ENCODE measurements around the gene AKAP7. TPM values are rescaled to one million over a fixed set of nuclear protein-coding genes. Genes with fewer than 3 reads are reported as not detected.

AKAP7 gene
- polyA plus RNA-seq, 1 donor (not counting 4 experiments of a cell fraction or from before 2014, with no cell fraction given), result 1.7 TPM

DNA sequence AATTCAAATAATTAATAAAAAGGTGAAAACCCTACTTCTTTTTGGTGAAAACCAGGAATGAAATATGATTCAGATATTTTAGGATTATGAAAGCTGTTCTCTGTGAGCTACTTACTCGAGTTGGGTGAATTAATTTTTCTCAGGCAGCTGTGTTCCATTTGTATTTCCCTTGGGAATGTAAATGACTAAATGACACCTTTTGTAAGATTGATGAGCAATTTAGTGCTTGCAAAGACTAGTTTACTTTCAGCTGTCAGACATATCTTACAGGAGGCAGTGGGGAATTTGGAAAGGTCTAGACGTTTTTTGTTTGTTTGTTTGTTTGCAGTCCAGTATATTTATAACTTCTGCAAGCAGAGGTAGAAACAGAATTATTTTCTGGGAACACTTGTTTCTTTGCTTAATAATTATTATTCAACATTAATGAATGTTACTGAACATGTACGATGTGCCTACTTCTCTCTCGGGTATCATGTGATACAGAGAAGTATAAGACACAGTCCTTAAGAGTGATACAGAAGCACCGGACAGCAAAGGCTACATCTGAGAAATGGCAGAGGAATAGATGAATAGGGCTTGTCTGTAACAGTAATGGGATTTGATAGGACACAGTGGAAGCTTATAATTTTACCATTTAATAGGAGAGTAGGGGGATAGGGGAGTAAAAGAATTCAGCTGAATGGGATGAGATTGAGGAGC lies 91.3 kb downstream of the AKAP7 start:
- no peak for FAIRE-seq
- dilution Hi-C loops (cut with MboI; ENCODE audit: extremely low pct_ligation_motif_present, low sequenced_read_pairs), result no loop called here
- H3K4me1 ChIP-seq (ENCODE audit: control insufficient read depth, extremely low read depth, insufficient read depth, low read length), result no peaks in the 10 kb centered on the region

DNA sequence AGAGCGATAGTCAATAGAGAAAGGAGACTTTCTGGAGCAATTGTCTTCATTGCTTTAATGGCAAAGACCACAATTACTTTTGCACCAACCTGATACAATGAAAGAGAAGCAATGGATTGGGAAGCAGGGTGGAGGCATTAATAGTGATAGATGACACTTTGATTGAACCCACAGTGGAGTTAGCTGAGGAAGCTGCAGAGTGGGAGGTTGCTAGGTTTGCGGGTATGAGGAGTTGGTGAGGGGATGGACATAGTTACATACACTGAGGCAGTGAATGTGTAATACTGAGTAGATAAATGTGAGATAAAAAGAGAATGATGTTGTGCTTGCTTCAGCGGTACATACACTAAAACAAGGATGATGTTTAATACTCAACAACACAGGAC lies 91.9 kb downstream of the AKAP7 start:
- Histone ChIP-seq H3K9ac (ENCODE audit: control insufficient read depth, extremely low read depth, insufficient read depth, low read length) (no peak overlapping the region), H3K4me3 (ENCODE audit: control insufficient read depth in 2 of 3, extremely low read depth in 1 of 3, insufficient read depth in 2 of 3, low read depth in 1 of 3, low read length in 3 of 3) (no peak overlapping the region), H4K20me1 (ENCODE audit: control insufficient read depth, extremely low read depth, insufficient read depth, low read length) (no peaks in the 10 kb centered on the region), H3K9me1 (ENCODE audit: control insufficient read depth, extremely low read depth, insufficient read depth, low read length) (no peaks in the 10 kb centered on the region), H3K79me2 (ENCODE audit: control insufficient read depth, insufficient read depth, low read length) (no peaks in the 10 kb centered on the region), H3K4me1 (ENCODE audit: control insufficient read depth, extremely low read depth, insufficient read depth, low read length) (no peaks in the 10 kb centered on the region), H3K27ac (ENCODE audit: control insufficient read depth, insufficient read depth, low read length) (no peak overlapping the region), H3K4me2 (ENCODE audit: control insufficient read depth, extremely low read depth, insufficient read depth, low read depth, low read length) (no peak overlapping the region), H3K27me3 (ENCODE audit: control insufficient read depth, extremely low read depth, insufficient read depth, low read length) (no peaks in the 10 kb centered on the region), H3K36me3 (ENCODE audit: control insufficient read depth in 2 of 2, extremely low read depth in 1 of 2, insufficient read depth in 2 of 2, low read length in 2 of 2) (no peaks in the 10 kb centered on the region), H3K9me3 (ENCODE audit: control insufficient read depth, low read depth, low read length) (no peaks in the 10 kb centered on the region), H2AFZ (ENCODE audit: control insufficient read depth, low read length) (no peak overlapping the region)
- FAIRE-seq, result no peak
- dilution Hi-C loops (cut with MboI; ENCODE audit: extremely low pct_ligation_motif_present, low sequenced_read_pairs), result no loop called here
- no peak for DNase-seq (ENCODE audit: low read depth, low spot score)
- TF ChIP-seq CTCF (optimal IDR thresholded peaks at IDR 0.05 in 1 of 3, IDR thresholded peaks at IDR 0.05 in 1 of 3, conservative IDR thresholded peaks at IDR 0.05 in 1 of 3; ENCODE audit: extremely low read depth in 1 of 3, insufficient read depth in 2 of 3, low read length in 3 of 3) (no peak), EZH2 (IDR thresholded peaks at IDR 0.05; ENCODE audit: low read length) (no peak)

More for the DNA sequence above, 91.3 kb downstream of the AKAP7 start:
- no peak overlapping the region for H3K9ac ChIP-seq (ENCODE audit: control insufficient read depth, extremely low read depth, insufficient read depth, low read length)
- no peaks in the 10 kb centered on the region for H3K9me1 ChIP-seq (ENCODE audit: control insufficient read depth, extremely low read depth, insufficient read depth, low read length)
- no peak overlapping the region for H3K27ac ChIP-seq (ENCODE audit: control insufficient read depth, insufficient read depth, low read length)
- TF ChIP-seq CTCF (optimal IDR thresholded peaks at IDR 0.05 in 1 of 3, IDR thresholded peaks at IDR 0.05 in 1 of 3, conservative IDR thresholded peaks at IDR 0.05 in 1 of 3; ENCODE audit: extremely low read depth in 1 of 3, insufficient read depth in 2 of 3, low read length in 3 of 3) (no peak), EZH2 (IDR thresholded peaks at IDR 0.05; ENCODE audit: low read length) (no peak)
- H3K4me2 ChIP-seq (ENCODE audit: control insufficient read depth, extremely low read depth, insufficient read depth, low read depth, low read length), result no peak overlapping the region
- no peaks in the 10 kb centered on the region for H3K27me3 ChIP-seq (ENCODE audit: control insufficient read depth, extremely low read depth, insufficient read depth, low read length)
- H3K9me3 ChIP-seq (ENCODE audit: control insufficient read depth, low read depth, low read length), result no peaks in the 10 kb centered on the region
- no peaks in the 10 kb centered on the region for H3K79me2 ChIP-seq (ENCODE audit: control insufficient read depth, insufficient read depth, low read length)
- no peaks in the 10 kb centered on the region for H3K36me3 ChIP-seq (ENCODE audit: control insufficient read depth in 2 of 2, extremely low read depth in 1 of 2, insufficient read depth in 2 of 2, low read length in 2 of 2)
- no peak overlapping the region for H3K4me3 ChIP-seq (ENCODE audit: control insufficient read depth in 2 of 3, extremely low read depth in 1 of 3, insufficient read depth in 2 of 3, low read depth in 1 of 3, low read length in 3 of 3)
- no peaks in the 10 kb centered on the region for H4K20me1 ChIP-seq (ENCODE audit: control insufficient read depth, extremely low read depth, insufficient read depth, low read length)
- H2AFZ ChIP-seq (ENCODE audit: control insufficient read depth, low read length), result no peak overlapping the region
- no peak for DNase-seq (ENCODE audit: low read depth, low spot score)
